GM18502 (cell line): Measurements from ENCODE around the gene DCAF8L1.
"Not testable (repeated sequence)": the region's sequence is repeated elsewhere in the genome, so short reads cannot be mapped to it uniquely, and the experiment has no call there.

ENCODE experiments used
- ATAC-seq: cut with Tn5 transposase; IDR thresholded peaks from one replicate; pipeline ENCODE4 v1.9.1; 2021; ENCODE audit warnings: mild to moderate bottlenecking; ENCODE audit not compliant: unreplicated experiment, poor library complexity

Gene DCAF8L1

DNA sequence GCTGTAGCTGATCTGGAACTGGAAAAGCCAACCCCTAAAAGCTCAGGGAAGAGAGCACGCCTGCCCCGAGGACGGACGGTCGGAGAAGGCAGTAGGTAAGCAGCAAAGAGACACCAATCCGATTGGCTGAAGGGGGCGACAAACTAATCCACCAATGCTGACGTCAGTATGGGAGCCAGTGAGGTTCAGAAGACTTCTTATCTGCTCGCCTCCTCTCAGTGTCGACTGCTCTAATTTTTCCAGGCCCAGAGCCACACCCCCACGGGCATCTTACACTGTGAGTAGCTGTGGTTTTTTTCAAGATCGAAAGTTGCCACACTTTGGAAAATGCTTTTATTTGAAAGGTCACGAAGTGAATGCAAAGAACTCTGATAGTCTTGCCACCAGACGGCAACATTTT lies at the start of gene DCAF8L1:
Gene DCAF8L1 (minus strand): TSS at position 101 of the 400 bp plus-strand sequence. CDS start 115 bp downstream, outside the sequence.
- ATAC-seq, result no peak

DNA sequence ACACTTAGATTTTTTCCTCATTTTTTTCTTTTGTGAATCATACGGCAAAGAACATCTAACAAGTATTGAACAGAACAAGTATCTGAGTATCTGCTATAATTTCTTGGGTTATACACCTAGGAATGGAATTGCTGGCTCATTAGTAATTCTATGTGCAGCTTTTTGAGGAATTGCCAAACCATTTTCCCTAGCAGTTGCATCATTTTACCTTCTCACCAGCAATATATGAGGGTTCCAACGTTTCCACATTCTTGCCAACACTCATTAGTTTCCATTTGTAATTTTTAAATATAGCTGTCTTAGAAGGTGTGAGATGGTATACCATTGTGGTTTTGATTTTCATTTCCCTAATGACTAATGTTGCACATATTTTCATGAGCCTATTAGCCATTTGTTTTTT lies 41.1 kb upstream of the DCAF8L1 start:
- ATAC-seq, result no peak

DNA sequence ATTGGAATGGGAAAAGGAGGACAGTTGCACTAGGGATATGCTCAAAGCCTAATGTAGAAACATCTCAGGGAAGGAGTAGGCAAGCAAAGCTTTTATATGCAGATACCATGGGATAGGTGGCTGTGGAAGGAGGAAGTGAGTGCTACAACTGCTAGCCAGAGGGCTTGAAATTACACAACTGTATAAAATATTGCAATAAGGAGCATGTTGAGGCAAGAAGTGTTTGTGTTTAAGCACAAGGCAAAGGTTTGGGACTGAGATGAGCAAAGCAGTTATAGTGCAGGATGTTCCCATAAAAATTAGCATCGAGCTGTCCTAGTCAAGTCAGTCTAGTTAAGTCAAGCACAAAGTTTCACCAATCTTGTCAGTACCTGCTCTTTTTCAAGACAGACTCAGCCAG lies 35.6 kb upstream of the DCAF8L1 start:
- no peak for ATAC-seq

DNA sequence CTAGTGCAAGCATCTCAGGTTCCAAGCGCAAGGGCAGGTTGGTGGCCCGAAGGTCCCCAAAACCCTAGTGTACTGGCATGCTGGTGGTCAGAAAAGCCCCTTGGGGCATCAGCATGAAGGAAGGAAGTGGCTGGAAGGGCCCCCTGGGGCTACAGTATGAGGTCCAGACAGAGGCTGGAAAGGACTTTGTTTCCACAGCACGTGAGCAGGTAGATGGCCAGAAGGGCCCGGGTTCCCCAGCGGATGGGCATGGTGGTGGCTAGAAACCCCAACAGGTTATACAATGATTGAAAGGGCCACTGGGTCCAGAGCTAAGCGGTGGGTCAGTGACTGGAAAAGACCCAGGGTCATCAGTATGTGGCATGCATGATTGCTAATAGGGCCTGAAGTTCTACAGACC lies 34.7 kb upstream of the DCAF8L1 start:
- ATAC-seq, result no peak

DNA sequence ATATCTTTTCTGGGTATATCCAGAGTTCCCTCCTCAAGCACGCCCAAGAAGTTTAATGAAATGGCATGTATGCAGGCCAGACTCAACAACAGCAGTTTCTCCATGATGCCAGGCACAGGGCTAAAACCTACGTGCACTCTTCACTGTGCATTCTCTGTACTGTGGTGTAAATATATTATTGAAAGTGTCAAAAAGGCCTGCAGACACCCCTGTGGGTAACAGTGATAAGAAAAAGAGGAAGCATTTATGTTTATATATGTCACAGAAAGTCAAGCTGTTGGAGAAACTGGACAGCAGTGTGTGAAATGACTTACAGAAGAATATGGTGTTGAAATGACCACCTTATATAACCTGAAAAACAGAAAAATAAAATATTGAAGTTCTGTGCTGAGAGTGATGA lies 29.6 kb upstream of the DCAF8L1 start:
- no peak for ATAC-seq

DNA sequence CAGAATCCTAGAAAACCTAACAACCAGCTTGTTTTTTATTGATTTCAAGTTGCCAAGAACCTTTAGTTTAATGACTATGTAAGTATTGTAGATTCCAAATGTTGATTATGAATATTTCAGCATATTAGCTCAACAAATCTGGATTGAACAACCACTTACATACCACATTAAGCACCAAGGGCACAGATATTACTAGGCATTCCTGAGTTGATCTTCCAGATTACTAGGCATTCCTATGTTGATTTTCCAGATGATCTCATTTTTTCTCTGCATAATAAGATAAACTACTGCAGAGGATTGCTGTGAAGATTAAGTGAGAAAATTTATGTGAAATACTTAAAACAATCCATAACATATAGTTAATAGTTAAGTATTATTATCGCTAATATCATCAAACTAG lies 17.4 kb upstream of the DCAF8L1 start:
- ATAC-seq, result no peak

DNA sequence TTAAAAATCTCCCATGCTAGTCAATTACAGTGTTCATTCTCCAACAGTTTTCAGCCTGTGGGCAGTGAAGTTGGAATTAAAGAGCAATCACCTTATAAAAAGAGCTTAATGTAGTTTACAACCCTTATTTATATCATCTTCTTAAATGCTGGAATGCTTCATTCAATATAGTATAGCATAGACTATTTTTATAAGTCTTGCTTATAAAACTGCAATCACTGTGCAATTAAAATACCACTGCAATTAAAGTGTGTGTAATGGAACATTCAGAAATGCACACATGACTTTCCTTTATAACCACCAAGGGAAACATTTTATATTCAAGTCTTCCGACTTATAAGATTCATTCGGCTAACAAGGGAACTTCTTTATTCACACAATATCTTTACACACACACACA lies 16.4 kb upstream of the DCAF8L1 start:
- no peak for ATAC-seq

DNA sequence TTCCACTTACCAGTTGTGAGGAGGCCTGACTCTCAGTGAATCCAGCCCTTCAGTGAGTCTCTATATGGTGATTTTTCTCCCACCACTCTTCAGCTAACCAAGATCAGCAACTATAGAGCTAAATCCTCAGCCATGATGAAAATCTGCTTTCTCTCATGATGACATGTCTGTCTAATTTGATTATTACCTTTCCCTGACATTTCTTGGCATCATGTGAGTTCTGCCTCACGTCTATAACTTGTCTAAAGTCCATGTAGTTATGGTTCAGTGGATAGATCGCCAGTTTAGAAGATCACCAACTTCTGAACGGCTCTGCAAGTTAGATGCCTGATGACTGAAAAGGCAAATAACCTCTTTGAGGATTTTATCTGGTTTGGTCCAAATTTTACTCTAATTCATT lies 14.9 kb upstream of the DCAF8L1 start:
- no peak for ATAC-seq

DNA sequence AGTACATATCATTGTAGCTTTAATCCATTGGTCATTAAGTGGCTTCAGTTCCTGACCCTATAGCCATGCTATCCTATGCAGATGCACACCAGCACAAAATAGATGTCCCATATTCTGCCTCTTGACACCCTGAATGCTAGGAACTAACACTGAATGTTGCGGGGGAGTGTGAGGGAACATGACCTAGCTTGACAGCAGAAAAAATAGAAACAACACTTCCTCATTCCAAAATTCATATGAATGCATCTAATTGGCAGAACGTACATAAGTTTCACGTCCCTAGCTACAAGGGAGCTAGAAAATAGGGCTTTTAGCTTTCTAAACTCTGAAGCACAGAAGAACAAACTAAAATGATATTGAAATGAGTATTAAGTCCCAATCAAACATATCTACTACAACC lies 14.4 kb upstream of the DCAF8L1 start:
- no peak for ATAC-seq

DNA sequence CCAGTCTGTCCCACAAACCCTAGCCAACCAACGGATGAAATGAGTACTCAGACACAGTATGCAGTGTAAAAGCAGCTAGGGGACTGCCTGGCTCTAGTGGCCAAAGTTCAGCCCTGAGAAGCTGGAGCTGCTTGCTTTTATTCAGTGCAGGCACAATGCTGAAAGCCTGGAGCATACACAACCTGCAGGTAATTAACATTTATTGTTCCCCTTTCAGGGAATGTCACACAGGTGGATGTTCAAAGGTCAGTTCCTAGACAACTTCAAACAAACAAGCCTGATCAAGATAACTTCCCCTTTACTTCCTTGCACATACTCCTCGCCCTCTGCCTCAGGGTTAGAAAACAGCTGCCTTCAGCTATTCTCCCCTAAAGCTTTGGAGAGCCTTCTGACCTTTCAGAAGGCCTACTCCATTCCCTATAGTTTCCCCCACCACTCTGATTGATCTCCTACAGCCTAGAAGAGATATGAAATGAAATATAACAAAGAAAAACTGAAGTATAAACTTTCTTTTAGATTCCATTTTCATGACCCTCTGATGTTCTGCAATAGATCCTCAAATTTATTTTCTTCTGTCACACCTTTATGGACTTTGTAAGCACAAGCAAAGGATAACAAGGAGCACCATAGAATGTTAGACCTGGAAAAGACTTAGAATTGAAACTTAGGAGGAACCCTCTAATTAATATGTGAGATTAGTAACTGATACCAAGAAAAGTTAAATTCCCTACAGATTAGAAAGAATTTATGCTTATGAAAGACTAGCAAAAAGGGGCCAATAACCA lies 6.8 kb upstream of the DCAF8L1 start:
- no peak for ATAC-seq

DNA sequence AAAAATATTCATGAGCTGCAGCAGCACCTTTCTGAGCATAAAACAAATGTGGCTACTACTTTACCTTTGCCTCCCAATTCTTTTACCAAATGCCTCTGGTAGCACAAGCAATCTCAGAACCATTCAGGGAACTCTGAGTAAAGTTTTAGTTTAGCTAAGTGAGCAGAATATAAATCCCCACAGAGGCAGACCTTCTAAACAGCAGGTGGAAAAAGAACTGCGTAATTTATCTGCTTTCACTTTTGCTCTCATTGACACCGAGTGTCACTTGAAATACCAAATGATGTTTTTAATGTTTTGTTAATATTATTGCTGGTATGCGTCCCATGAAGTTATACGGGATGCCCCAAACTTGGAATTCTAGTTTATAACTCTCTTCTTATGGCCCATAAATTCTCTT lies 4.3 kb downstream of the DCAF8L1 start:
- ATAC-seq, result not testable (repeated sequence)

DNA sequence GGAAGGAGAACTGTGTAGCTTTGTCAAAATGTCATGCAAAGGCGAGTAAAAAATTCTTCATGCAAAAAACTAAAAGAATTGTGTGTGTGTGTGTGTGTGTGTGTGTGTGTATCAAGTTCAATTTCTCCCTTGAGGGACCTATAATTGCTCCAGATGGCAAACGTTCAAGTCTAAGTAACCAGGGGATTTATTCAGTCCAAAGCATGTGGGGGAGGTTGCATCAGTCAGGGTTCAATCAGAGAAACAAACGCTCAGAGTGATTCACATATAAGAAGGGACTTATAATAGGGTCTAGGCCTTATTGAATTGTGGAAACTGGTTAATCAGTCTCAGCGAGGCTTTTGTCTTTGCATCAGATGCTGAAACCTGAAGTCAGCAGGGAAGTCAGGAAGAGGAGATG lies 5.0 kb downstream of the DCAF8L1 start:
- ATAC-seq, result no peak

DNA sequence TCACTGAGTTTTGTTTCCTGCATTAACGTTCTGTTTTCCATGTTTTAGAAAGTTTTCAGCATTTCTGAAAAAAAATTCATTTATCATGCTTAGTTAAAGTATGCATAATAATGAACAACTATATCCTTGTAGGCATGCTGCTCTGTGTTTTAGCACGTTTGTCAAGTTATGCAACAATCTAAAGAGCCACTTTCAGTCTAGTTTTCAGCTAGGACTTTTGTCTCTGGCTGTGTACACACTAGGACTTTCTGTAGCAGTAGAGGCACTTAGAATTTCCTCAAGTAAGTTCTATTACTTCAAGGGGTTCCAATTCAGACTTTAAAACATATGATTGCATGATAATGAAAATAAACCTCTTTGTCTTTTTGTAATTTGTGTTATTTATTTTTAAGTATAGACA lies 12.4 kb downstream of the DCAF8L1 start:
- no peak for ATAC-seq

DNA sequence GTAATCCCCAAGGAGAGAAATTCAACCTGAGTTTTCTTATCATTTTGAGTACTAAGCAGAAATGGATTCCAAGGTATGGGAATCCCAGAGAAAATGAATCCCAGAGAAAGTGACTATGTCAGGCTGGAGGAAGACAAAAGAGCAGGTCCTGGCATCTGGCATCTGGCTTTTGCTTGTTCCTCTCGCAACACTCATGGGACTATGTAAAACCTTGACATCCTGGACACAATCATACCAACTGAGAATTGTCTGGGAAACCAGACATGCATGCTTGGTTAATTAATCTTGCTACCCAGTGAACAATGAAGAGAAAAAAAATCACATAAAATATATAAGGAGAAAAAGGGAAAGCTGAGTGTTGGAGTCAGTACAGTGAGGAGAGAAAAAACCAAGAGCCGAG lies 12.9 kb downstream of the DCAF8L1 start:
- no peak for ATAC-seq

DNA sequence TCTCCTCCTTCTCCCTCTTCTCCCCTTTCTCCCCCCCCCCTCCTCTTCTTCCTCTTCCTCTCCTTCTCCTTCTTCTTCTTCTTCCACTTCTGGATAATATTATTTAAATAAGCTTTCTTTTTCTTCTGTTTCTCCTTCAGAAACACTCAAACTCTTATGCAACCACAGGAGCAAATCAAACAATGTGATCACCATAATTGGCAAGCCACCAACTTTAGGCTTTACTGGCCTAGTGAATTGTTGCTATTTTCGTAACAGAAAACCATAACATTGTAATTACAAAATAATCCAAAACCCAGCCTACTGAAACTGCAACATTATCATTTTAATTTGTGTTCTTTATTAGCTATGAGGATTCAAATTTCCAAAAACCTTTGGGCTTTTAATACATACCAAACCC lies 14.3 kb downstream of the DCAF8L1 start:
- ATAC-seq, result no peak

DNA sequence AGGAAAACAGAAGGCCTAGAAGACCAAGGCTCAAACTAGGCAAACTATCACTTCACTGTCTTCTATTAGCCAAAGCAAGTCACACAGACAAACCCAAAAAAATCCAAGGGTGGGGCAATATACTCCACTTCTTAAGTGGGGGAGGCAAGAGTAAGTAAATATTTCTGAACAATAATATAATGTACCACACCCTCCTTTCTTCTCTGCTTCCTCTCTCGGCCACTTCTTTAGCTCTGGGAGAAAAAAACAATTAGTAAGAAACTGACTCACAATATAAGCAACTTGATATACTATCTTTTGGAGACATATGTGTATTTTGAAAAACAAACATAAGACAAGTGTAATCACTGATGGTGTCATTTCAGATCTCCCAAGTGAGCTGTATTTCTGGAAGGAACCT lies 14.8 kb downstream of the DCAF8L1 start:
- ATAC-seq, result no peak

DNA sequence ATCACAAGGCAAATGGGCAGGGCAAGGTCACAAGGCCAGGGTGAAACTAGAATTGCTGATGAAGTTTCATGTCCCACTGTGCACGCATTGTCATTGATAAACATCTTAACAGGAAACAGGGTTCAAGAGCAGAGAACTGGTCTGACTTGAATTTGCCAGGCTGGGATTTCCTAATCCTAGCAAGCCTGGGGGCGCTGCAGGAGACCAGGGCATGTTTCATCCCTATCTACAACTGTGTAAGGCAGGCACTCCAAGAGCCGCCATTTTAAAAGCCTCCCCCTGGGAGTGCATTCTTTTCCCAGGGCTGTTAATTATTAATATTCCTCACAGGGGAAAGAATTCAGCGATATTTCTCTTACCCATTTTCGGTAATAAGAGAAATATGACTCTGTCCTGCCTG lies 15.9 kb downstream of the DCAF8L1 start:
- ATAC-seq, result not testable (repeated sequence)

DNA sequence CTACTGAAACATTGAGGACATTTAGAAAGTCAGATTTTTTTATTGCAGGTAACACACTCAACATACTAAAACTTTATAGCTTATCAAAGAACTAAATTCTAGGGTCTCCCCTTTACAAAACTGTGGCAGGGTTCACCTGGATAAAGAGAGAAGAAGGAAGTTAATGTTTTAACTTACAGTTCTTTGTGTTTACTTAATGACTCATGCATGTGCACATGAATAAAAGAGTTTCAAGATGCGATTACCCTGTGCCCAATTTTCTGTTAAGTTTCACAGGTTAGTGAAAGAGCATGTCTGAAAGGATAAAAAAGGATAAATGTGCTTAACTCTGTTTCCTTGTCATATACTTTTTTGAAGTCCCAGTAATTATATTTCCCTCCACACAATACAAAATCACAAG lies 16.8 kb downstream of the DCAF8L1 start:
- ATAC-seq, result no peak

DNA sequence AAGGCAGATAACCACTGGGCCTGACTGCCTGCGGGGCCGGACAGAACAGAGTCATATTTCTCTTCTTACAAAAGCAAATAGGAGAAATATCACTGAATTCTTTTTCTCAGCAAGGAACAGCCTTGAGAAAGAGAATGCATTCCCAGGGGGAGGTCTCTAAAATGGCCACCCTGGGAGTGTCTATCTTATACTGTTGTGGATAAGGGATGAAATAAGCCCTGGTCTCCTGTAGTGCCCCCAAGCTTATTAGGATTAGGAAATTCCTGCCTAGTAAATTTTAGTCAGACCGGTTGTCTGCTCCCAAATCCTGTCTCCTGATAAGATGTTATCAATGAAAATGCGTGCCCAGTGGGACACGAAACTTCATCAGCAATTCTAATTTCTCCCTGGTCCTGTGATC lies 20.8 kb downstream of the DCAF8L1 start:
- not testable (repeated sequence) for ATAC-seq

DNA sequence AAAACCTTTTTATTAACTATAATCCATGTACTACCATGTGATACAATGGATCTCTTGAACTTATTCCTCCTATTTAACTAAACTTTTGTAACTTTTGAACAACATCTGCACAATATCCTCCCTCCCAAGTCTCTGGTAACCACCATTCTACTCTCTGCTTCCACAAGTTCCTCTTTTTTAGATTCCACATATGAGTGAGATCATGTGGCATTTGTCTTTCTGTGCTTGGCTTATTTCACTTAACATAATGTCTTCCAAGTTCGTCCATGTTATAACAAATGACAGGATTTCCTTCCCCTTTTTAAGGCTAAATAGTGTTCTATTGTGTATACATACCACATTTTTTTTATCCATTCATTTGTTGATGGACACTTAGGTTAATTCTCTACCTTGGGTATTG lies 28.1 kb downstream of the DCAF8L1 start:
- ATAC-seq, result no peak

DNA sequence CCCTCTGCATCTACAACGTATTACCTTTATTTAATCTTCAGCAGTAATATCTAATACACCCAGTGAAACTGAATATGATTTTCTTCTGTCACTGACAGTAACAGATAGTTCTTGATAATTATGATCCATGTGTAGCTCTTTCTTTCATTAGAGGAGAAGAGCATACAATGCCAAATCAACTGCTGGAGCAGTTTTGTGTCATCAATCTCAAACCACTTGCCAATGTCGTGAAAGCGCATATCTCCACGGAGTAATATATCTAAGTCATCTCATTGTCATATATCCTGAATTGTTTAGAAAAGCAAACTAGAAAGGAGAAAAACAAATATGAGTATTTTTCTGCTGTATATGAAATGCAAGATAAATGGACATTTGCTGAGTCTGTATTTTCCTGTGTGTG lies 47.9 kb downstream of the DCAF8L1 start:
- ATAC-seq, result no peak
